Tibial nerve (tissue), 4 donors: ENCODE results near the gene RSPO3. TPM values are rescaled to one million over a fixed set of nuclear protein-coding genes. Genes with fewer than 3 reads are reported as not detected.

Experiments used
- DNase-seq, 2 donors: peaks; one replicate each; pipeline ENCODE4 v3.0.0-alpha.2; 2019; ENCODE audit warnings: low spot score in 2 of 2
- H3K27ac ChIP-seq, 4 donors: fragments of 200-600 bp; sonication (generic) in 3 of 4; one replicate each; pipeline ENCODE4 v1.5.1; 2017 to 2019; ENCODE audit warnings: mild to moderate bottlenecking in 1 of 4
- H3K27me3 ChIP-seq, 2 donors: fragments of 200-600 bp; sonication (generic) in 1 of 2; one replicate each; pipeline versions ENCODE4 v1.5.1 to v1.6.0; 2017 to 2019
- H3K36me3 ChIP-seq, 3 donors: fragments of 200-600 bp; sonication (generic); one replicate each; pipeline ENCODE4 v1.5.1; 2018 to 2019
- H3K4me1 ChIP-seq, 4 donors: fragments of 200-600 bp; sonication (generic) in 3 of 4; one replicate each; pipeline ENCODE4 v1.5.1; 2017 to 2019
- H3K4me3 ChIP-seq, 4 donors: fragments of 200-600 bp; sonication (generic) in 3 of 4; one replicate each; pipeline ENCODE4 v1.5.1; 2017 to 2019; ENCODE audit warnings: mild to moderate bottlenecking in 1 of 4, moderate library complexity in 1 of 4
- H3K9me3 ChIP-seq, 4 donors: fragments of 200-600 bp; sonication (generic) in 3 of 4; one replicate each; pipeline ENCODE4 v1.5.1; 2017 to 2019
- EP300 ChIP-seq, 2 donors: sonication (generic); formaldehyde crosslinking; IDR thresholded peaks; one replicate each; pipeline ENCODE4 v1.6.1; 2017; ENCODE audit warnings: antibody characterized with exemption in 2 of 2, mild to moderate bottlenecking in 1 of 2
- POLR2A ChIP-seq, 2 donors: fragments of 450-650 bp; IDR thresholded peaks; one replicate each; pipeline ENCODE4 v1.6.1; 2017; ENCODE audit warnings: antibody characterized with exemption in 2 of 2, mild to moderate bottlenecking in 2 of 2, moderate library complexity in 2 of 2
- WGBS, 2 donors: methylation state at CpG; one replicate each; pipeline ENCODE4 v1.1.5; 2018; 5-methylcytosine and 5-hydroxymethylcytosine counted together
- total RNA-seq, 4 donors: library from RNA; depleted of rRNA; stranded (reverse); fragments of >200 nt; gene quantifications; one replicate each; pipeline ENCODE4 v1.1.0, GENCODE V29; 2016
- TF ChIP-seq, protein P1 (sequence below), 5 experiments: fragments of 200-600 bp in 3 of 5; fragments of 450-650 bp in 2 of 5; sonication (generic) in 3 of 5; IDR thresholded peaks; one replicate each; pipeline ENCODE4 v1.5.1; 2016 to 2019; ENCODE audit warnings: antibody characterized with exemption in 5 of 5, mild to moderate bottlenecking in 3 of 5, moderate library complexity in 2 of 5

Gene RSPO3, protein sequence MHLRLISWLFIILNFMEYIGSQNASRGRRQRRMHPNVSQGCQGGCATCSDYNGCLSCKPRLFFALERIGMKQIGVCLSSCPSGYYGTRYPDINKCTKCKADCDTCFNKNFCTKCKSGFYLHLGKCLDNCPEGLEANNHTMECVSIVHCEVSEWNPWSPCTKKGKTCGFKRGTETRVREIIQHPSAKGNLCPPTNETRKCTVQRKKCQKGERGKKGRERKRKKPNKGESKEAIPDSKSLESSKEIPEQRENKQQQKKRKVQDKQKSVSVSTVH
- total RNA-seq, result 10 to 100 TPM; 10.2 to 24.1 (median 19.6) TPM

DNA sequence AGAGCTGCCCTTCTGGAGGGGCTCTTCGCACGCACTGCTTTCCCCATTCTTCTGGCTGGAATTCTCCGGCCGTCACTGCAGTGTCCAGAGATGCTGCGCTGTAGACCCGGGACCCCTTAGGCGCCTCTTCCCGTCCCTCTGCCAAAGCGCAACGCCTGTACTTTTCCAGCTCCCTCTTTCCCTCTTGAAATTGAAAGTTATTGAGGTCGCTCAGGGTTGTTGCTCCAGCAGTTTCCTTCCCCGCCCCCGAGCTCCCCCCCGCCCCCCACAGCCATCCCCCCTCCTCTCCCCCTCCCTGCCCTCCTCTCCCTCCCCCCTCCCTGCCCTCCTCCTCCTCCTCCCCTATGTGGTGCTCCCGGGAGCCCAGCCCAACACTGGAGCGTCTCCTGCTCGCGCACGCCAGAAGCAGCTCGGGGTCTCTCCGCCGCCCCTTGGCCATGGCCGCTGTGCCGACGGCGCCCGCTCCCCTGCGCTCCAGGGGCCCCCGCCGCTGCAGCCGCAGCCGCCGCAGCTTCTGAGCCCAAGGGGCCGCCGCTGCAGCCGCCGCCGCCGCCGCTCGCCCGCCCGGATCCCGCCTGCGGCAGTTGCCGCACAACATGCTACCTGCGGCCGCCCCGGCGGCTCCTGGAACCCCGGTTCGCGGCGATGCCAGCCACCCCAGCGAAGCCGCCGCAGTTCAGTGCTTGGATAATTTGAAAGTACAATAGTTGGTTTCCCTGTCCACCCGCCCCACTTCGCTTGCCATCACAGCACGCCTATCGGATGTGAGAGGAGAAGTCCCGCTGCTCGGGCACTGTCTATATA, at the start of gene RSPO3:
RSPO3 (plus strand) TSS at position 374 of the 804 bp plus-strand sequence. CDS start 522 bp downstream, outside the sequence.
- Histone ChIP-seq H3K36me3 (no peaks in the 10 kb centered on the region), H3K4me1 (peaks cover 0 to 33% (median 10%) of the 10 kb centered on the region in 4 donors), H3K27ac (peak within 1 kb of the TSS in 2 of 4 donors; percentile 60 to 71), H3K9me3 (no peaks in the 10 kb centered on the region), H3K27me3 (peaks cover 0 to 42% of the 10 kb centered on the region in 2 donors), H3K4me3 (peak within 1 kb of the TSS; percentile 44 to 57 (median 52))
- 0 to 1% methylated on average over 27 to 30 of the region's 63 CpGs for WGBS, 2 donors
- no peak for TF ChIP-seq POLR2A (IDR thresholded peaks at IDR 0.05)
- TF ChIP-seq, protein P1, sequence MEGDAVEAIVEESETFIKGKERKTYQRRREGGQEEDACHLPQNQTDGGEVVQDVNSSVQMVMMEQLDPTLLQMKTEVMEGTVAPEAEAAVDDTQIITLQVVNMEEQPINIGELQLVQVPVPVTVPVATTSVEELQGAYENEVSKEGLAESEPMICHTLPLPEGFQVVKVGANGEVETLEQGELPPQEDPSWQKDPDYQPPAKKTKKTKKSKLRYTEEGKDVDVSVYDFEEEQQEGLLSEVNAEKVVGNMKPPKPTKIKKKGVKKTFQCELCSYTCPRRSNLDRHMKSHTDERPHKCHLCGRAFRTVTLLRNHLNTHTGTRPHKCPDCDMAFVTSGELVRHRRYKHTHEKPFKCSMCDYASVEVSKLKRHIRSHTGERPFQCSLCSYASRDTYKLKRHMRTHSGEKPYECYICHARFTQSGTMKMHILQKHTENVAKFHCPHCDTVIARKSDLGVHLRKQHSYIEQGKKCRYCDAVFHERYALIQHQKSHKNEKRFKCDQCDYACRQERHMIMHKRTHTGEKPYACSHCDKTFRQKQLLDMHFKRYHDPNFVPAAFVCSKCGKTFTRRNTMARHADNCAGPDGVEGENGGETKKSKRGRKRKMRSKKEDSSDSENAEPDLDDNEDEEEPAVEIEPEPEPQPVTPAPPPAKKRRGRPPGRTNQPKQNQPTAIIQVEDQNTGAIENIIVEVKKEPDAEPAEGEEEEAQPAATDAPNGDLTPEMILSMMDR (IDR thresholded peaks at IDR 0.05), result no peak
- TF ChIP-seq EP300 (IDR thresholded peaks at IDR 0.05), result no peak
- DNase-seq, result peak in 1 of 2 donors; percentile 34

DNA sequence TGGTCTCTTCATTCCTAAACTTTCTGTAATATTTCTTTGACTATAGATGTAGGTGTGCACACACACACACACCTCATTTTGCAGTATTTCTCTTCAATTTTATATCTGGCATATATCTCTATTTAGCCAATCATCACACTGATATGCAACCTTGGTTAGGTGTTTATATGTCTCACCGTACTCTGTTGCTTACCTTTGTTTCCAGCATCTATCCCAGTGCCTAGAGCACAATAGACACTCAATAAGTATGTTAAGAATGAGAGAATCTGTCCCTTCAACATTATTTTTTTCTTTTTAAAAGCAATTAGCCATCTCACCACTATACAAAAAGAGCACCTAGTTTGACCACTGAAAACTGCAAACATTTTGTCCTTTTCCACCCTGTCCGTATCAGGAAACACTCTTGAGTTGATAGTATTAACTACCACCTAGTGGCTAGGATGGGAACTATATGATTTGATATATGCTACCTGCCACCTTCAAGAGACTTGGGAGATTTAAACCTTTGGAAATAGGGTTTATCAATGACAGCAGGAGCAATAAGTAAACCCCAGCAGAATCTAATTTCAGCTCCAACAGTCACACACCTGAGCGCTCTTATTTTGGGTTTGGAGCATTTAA, 48.7 kb upstream of the RSPO3 start:
- TF ChIP-seq, protein P1 (IDR thresholded peaks at IDR 0.05), result peak in 3 of 5 experiments; percentile 13 to 22 (median 13)
- no peak for TF ChIP-seq EP300 (IDR thresholded peaks at IDR 0.05)
- TF ChIP-seq POLR2A (IDR thresholded peaks at IDR 0.05), result no peak
- no peaks in the 10 kb centered on the region for H3K9me3 ChIP-seq
- no peaks in the 10 kb centered on the region for H3K36me3 ChIP-seq
- no peak for DNase-seq
- no peak overlapping the region for H3K27ac ChIP-seq
- H3K4me3 ChIP-seq, result no peak overlapping the region
- H3K27me3 ChIP-seq, result no peaks in the 10 kb centered on the region
- H3K4me1 ChIP-seq, result no peaks in the 10 kb centered on the region
- WGBS, 2 donors, result 57 to 64% methylated on average over 3 of the region's 3 CpGs

DNA sequence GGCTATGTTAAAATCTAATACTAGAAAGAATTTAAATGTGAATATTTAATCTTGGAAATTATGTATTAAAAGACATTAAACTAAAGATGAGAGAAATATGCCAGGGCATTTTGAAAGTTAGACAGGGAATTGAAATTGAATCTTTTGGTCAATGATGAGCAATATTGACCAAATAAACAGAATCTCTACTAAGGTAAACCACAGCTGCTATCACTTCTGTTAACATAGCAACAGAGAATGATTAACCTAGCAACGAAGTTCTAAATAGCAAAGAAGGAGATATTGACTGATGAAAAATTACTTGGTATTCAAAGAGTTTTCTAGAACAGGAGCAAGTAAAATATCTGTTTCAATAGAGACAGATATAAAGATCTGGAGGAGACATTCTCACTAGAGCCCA, 45.2 kb upstream of the RSPO3 start:
- Histone ChIP-seq H3K27me3 (no peaks in the 10 kb centered on the region), H3K4me1 (no peaks in the 10 kb centered on the region), H3K36me3 (no peaks in the 10 kb centered on the region), H3K4me3 (no peak overlapping the region), H3K9me3 (no peaks in the 10 kb centered on the region), H3K27ac (no peak overlapping the region)
- 76% methylated on average over 1 of the region's 1 CpG for WGBS, 2 donors
- TF ChIP-seq, protein P1 (IDR thresholded peaks at IDR 0.05), result no peak
- TF ChIP-seq POLR2A (IDR thresholded peaks at IDR 0.05) (no peak), EP300 (IDR thresholded peaks at IDR 0.05) (no peak)
- DNase-seq, result no peak

DNA sequence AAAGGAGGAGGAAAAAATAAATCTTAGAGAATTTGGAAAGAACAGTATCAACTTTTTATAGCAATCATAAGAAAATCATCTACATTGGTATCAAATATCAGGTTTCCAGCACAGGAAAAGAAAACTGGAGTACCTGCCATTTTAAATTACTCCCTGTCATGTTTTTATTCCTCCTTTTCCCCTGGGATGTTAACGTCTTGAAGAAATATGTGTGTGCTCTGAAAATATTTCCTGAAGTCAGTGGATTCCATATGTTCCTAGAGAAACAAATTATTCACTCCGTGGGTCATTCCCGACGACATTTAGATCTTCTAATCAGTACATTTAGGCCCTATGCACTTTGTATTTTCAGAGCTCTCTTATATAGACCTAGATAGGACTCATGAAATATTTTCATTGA, 42.0 kb upstream of the RSPO3 start:
- TF ChIP-seq, protein P1 (IDR thresholded peaks at IDR 0.05), result no peak
- TF ChIP-seq POLR2A (IDR thresholded peaks at IDR 0.05) (no peak), EP300 (IDR thresholded peaks at IDR 0.05) (no peak)
- 59 to 63% methylated on average over 4 of the region's 4 CpGs for WGBS, 2 donors
- no peak overlapping the region for H3K27ac ChIP-seq

More for the DNA sequence above, 42.0 kb upstream of the RSPO3 start:
- Histone ChIP-seq H3K9me3 (no peaks in the 10 kb centered on the region), H3K36me3 (no peaks in the 10 kb centered on the region), H3K4me1 (no peaks in the 10 kb centered on the region), H3K27me3 (no peaks in the 10 kb centered on the region), H3K4me3 (no peak overlapping the region)
- no peak for DNase-seq
